Naive thymus-derived CD4-positive, alpha-beta T cell (primary cell): ENCODE data around the gene CXCR6. TPM values are rescaled to one million over a fixed set of nuclear protein-coding genes. Genes with fewer than 3 reads are reported as not detected.

Source experiments
- ATAC-seq: fragments of 150-1000 bp; cut with Tn5 transposase; 2 replicates; pipeline ENCODE4 v1.10.0; 2021; ENCODE audit warnings: mild to moderate bottlenecking, moderate library complexity
- CTCF ChIA-PET: fragments of 350-600 bp; sonication (Branson Sonifier 250); formaldehyde crosslinking; loops from one replicate; lab custom pipeline; 2021; ENCODE audit warnings: antibody characterized with exemption; lab: Charles Lee
- POLR2A ChIA-PET: fragments of 350-600 bp; sonication (Branson Sonifier 250); formaldehyde crosslinking; loops from one replicate; lab custom pipeline; 2021; ENCODE audit warnings: antibody characterized with exemption, inconsistent platforms; lab: Charles Lee
- DNase-seq, 9 donors: peaks; one replicate each; pipeline versions ENCODE4 v3.0.0 to v3.0.0-alpha.2; 2020 to 2022; ENCODE audit warnings: mixed read lengths in 1 of 9
- H3K27ac ChIP-seq: one replicate; pipeline ENCODE4 v1.7.0; 2013; ENCODE audit warnings: mild to moderate bottlenecking, low read depth, low read length, moderate library complexity
- H3K27me3 ChIP-seq, 2 donors: one replicate each; pipeline ENCODE4 v1.7.0; 2013; ENCODE audit warnings: low read length in 2 of 2, mild to moderate bottlenecking in 2 of 2, moderate library complexity in 2 of 2; ENCODE audit not compliant: control insufficient read depth in 2 of 2, insufficient read depth in 2 of 2
- H3K36me3 ChIP-seq, 3 experiments: 1 replicate in 2 of 3; 2 replicates in 1 of 3; pipeline ENCODE4 v1.7.0; 2013; ENCODE audit warnings: low read length in 3 of 3, mild to moderate bottlenecking in 3 of 3, moderate library complexity in 1 of 3; ENCODE audit not compliant: insufficient read depth in 3 of 3, control insufficient read depth in 2 of 3
- H3K4me1 ChIP-seq, 2 donors: one replicate each; pipeline ENCODE4 v1.7.0; 2013; ENCODE audit warnings: low read length in 2 of 2, mild to moderate bottlenecking in 2 of 2, moderate library complexity in 1 of 2; ENCODE audit not compliant: control insufficient read depth in 2 of 2, insufficient read depth in 2 of 2
- H3K4me3 ChIP-seq: 2 replicates; pipeline ENCODE4 v1.7.0; 2013; ENCODE audit warnings: mild to moderate bottlenecking, low read length
- H3K9me3 ChIP-seq, 3 experiments: 1 replicate in 2 of 3; 2 replicates in 1 of 3; pipeline ENCODE4 v1.7.0; 2013; ENCODE audit warnings: low read length in 3 of 3; ENCODE audit not compliant: control insufficient read depth in 2 of 3
- H3K27ac Mint-ChIP-seq, 9 donors: one replicate each; pipeline ENCODE4 v1.8.0; 2020 to 2022; ENCODE audit warnings: mixed read lengths in 9 of 9, mild to moderate bottlenecking in 8 of 9, moderate library complexity in 5 of 9, inconsistent platforms in 2 of 9
- H3K27me3 Mint-ChIP-seq, 5 donors: one replicate each; pipeline ENCODE4 v1.8.0; 2021 to 2022; ENCODE audit warnings: mixed read lengths in 5 of 5, mild to moderate bottlenecking in 1 of 5
- H3K36me3 Mint-ChIP-seq, 5 donors: one replicate each; pipeline ENCODE4 v1.8.0; 2020 to 2022; ENCODE audit warnings: mixed read lengths in 5 of 5, mild to moderate bottlenecking in 3 of 5, inconsistent platforms in 1 of 5
- H3K4me1 Mint-ChIP-seq, 7 donors: one replicate each; pipeline ENCODE4 v1.8.0; 2020 to 2022; ENCODE audit warnings: mixed read lengths in 7 of 7, mild to moderate bottlenecking in 3 of 7, inconsistent platforms in 1 of 7
- H3K4me3 Mint-ChIP-seq, 10 donors: one replicate each; pipeline ENCODE4 v1.8.0; 2020 to 2022; ENCODE audit warnings: mild to moderate bottlenecking in 10 of 10, mixed read lengths in 10 of 10, moderate library complexity in 6 of 10, inconsistent platforms in 2 of 10
- H3K9me3 Mint-ChIP-seq, 11 donors: one replicate each; pipeline ENCODE4 v1.8.0; 2020 to 2022; ENCODE audit warnings: mixed read lengths in 11 of 11, mild to moderate bottlenecking in 4 of 11, inconsistent platforms in 1 of 11, moderate library complexity in 1 of 11
- intact Hi-C, 2 donors: fragments of 100-400 bp; cut with micrococcal nuclease; formaldehyde crosslinking; loops; one replicate each; pipeline ENCODE4 v1.15.1; 2023
- polyA plus RNA-seq, 2 donors: library from polyadenylated mRNA; unstranded; fragments of 300-500 nt; fragmentation: Illumina TruSeq; gene quantifications; one replicate each; pipeline ENCODE4 v1.2.3, GENCODE V29; 2021
- total RNA-seq, 6 experiments: library from RNA in 5 of 6; stranded (reverse) in 5 of 6; gene quantifications; 1 replicate in 5 of 6; 2 replicates in 1 of 6; pipeline ENCODE4 v1.2.3 and lab custom pipeline; 2021 to 2026

Gene CXCR6
- total and polyA plus RNA-seq, 7 experiments from 2014 or later: 0.12 to 33.7 (median 0.23) TPM; not detected in 1

GRCh38 chr3:45976191-45977091, 33.2 kb downstream of the CXCR6 start:
- H3K36me3 Mint-ChIP-seq: peaks cover 17 to 69% (median 47%) of the 10 kb centered on the region in 5 donors
- no peaks in the 10 kb centered on the region for H3K9me3 ChIP-seq
- H3K27me3 Mint-ChIP-seq: no peaks in the 10 kb centered on the region
- H3K4me3 Mint-ChIP-seq: peak overlapping the region; percentile 54 to 79 (median 64)
- POLR2A ChIA-PET: interaction anchor here (0.6 to 3.5 kb wide), 10 partner anchors 9 to 126 kb away, joined by 3 to 14 read pairs (median 4); partner anchors contain the start of gene FYCO1
- no peak overlapping the region for H3K27ac ChIP-seq
- ATAC-seq (peak; percentile 62), DNase-seq (peak in 7 of 9 donors; percentile 24 to 49 (median 34))
- peaks cover 33 to 91% (median 53%) of the 10 kb centered on the region in 7 donors for H3K4me1 Mint-ChIP-seq
- H3K9me3 Mint-ChIP-seq: peaks cover 0 to 3% (median 0%) of the 10 kb centered on the region in 11 donors
- H3K4me1 ChIP-seq: peaks cover 36 to 99% of the 10 kb centered on the region in 2 donors
- H3K4me3 ChIP-seq: no peak overlapping the region
- CTCF ChIA-PET: interaction anchor here (0.7 to 3.9 kb wide), 5 partner anchors 19 to 102 kb away, joined by 3 to 29 read pairs (median 4); no protein-coding TSS in a partner anchor
- peaks cover 4 to 44% (median 12%) of the 10 kb centered on the region in 3 experiments for H3K36me3 ChIP-seq
- no peaks in the 10 kb centered on the region for H3K27me3 ChIP-seq
- intact Hi-C loops: loop anchor here in 1 of 2 donors (1.0 to 2.0 kb wide), 4 partner anchors 19 to 102 kb away; partner anchors contain the start of gene FYCO1
- peak overlapping the region; percentile 65 to 95 (median 81) for H3K27ac Mint-ChIP-seq

DNA sequence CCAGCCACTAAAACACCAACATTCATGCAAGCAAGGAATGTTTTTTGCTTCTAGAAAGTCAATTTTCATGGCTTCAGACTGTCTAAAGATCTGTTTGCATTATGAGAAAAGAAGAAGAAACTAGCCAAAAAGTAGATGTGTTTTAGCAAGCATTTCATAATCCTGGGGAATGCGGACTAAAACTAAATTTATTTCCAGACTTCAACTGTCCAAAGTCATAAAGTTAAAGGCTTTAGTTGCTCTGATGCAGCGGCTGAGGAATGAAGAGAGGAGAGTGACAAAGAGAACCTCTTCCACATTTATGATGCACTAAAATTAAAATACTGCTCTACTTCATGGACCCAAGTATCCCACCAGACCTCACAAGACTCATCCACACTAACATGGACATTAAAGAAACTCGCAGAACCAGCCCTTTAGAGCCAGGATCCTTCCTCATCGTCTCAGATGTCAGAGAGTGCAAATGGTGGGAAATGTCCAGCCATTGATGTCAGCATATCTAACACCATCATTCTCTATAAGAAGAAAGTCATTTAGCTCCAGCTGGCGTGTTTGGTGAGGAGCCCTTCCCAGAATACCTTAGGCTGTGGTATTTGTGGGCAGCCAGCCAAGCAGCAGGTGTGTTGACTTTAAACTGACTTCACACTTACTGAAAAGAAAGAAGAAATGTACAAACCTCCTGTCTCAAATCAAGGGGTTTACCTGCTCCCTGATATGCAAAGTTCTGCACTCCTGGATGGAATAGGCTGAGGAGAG, 34.9 kb downstream of the CXCR6 start:
- Histone ChIP-seq H3K9me3 (no peaks in the 10 kb centered on the region), H3K36me3 (peaks cover 0 to 54% (median 12%) of the 10 kb centered on the region in 3 experiments), H3K4me1 (peaks cover 36 to 92% of the 10 kb centered on the region in 2 donors), H3K27ac (peak overlapping the region; percentile 32), H3K27me3 (no peaks in the 10 kb centered on the region), H3K4me3 (no peak overlapping the region)
- no peaks in the 10 kb centered on the region for H3K27me3 Mint-ChIP-seq
- ATAC-seq (no peak), DNase-seq (peak in 7 of 9 donors; percentile 23 to 57 (median 37))
- peak overlapping the region; percentile 68 to 94 (median 85) for H3K27ac Mint-ChIP-seq
- intact Hi-C loops: loop anchor here in 1 of 2 donors (1.0 to 2.0 kb wide), 3 partner anchors 13 to 35 kb away; partner anchors contain the start of gene CXCR6
- ChIA-PET POLR2A (interaction anchor here (3.5 kb wide), 1 partner anchor 17 kb away, joined by 14 read pairs; the partner anchor contains the start of gene FYCO1), CTCF (interaction anchor here (0.8 to 3.9 kb wide), 4 partner anchors 9 to 100 kb away, joined by 3 to 29 read pairs (median 6); no protein-coding TSS in a partner anchor)
- H3K4me1 Mint-ChIP-seq: peaks cover 30 to 86% (median 53%) of the 10 kb centered on the region in 7 donors
- peaks cover 0 to 3% (median 0%) of the 10 kb centered on the region in 11 donors for H3K9me3 Mint-ChIP-seq
- H3K36me3 Mint-ChIP-seq: peaks cover 21 to 65% (median 37%) of the 10 kb centered on the region in 5 donors
- peak overlapping the region; percentile 43 to 87 (median 70) for H3K4me3 Mint-ChIP-seq

DNA sequence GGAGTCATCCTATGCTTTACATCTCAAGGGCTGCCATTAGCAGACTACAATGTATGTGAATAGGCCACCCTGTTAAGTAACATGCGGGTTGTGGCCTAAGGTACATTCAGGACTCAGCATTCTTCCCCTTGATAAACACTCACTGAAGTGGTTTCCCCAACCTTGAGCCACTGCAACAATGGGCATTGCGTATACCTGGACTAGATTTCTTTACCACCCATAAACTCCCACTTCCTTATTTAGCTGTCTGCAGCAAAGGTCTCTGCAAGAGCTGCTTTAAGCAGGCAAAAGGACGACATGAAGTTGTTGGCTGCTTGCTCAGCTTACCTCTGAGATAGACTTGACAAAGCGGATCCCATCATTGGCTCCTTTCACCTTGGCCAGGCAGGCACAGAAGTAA, 36.1 kb downstream of the CXCR6 start:
- ChIA-PET POLR2A (interaction anchor here (1.3 to 2.4 kb wide), 2 partner anchors 11 to 16 kb away, joined by 4 to 9 read pairs; partner anchors contain the start of gene FYCO1), CTCF (interaction anchor here (0.9 kb wide), 1 partner anchor 40 kb away, joined by 3 read pairs; no protein-coding TSS in a partner anchor)
- Histone ChIP-seq H3K4me3 (no peak overlapping the region), H3K36me3 (peaks cover 6 to 60% (median 12%) of the 10 kb centered on the region in 3 experiments), H3K9me3 (no peaks in the 10 kb centered on the region), H3K4me1 (peaks cover 36 to 80% of the 10 kb centered on the region in 2 donors), H3K27me3 (no peaks in the 10 kb centered on the region), H3K27ac (no peak overlapping the region)
- DNase-seq (no peak), ATAC-seq (no peak)
- Mint-ChIP-seq H3K27ac (peak overlapping the region; percentile 25 to 93 (median 36)), H3K4me1 (peaks cover 29 to 84% (median 53%) of the 10 kb centered on the region in 7 donors), H3K4me3 (peak overlapping the region in 4 of 10 donors; percentile 11 to 66 (median 30)), H3K27me3 (no peaks in the 10 kb centered on the region), H3K9me3 (peaks cover 0 to 3% (median 0%) of the 10 kb centered on the region in 11 donors), H3K36me3 (peaks cover 22 to 66% (median 32%) of the 10 kb centered on the region in 5 donors)
- intact Hi-C loops: loop anchor here in 1 of 2 donors (2.0 kb wide), 1 partner anchor 15 kb away; no protein-coding TSS in a partner anchor

- ChIA-PET CTCF (interaction anchor here (0.6 to 1.1 kb wide), 3 partner anchors 29 to 97 kb away, joined by 3 read pairs; no protein-coding TSS in a partner anchor), POLR2A (interaction anchor here (0.7 to 2.4 kb wide), 3 partner anchors 7 to 15 kb away, joined by 4 to 9 read pairs (median 4); partner anchors contain the start of gene FYCO1)
- peaks cover 0 to 3% (median 0%) of the 10 kb centered on the region in 11 donors for H3K9me3 Mint-ChIP-seq
- no peak overlapping the region for H3K4me3 ChIP-seq
- H3K27me3 ChIP-seq: no peaks in the 10 kb centered on the region
- intact Hi-C loops: no loop called here
- peaks cover 26 to 83% (median 46%) of the 10 kb centered on the region in 7 donors for H3K4me1 Mint-ChIP-seq
- peaks cover 14 to 66% (median 28%) of the 10 kb centered on the region in 5 donors for H3K36me3 Mint-ChIP-seq
- H3K9me3 ChIP-seq: no peaks in the 10 kb centered on the region
- H3K36me3 ChIP-seq: peaks cover 6 to 59% (median 12%) of the 10 kb centered on the region in 3 experiments
- H3K27ac ChIP-seq: no peak overlapping the region
- DNase-seq (no peak), ATAC-seq (no peak)
- H3K27ac Mint-ChIP-seq: peak overlapping the region in 3 of 9 donors; percentile 56 to 93 (median 61)
- H3K4me3 Mint-ChIP-seq: no peak overlapping the region
- no peaks in the 10 kb centered on the region for H3K27me3 Mint-ChIP-seq
- H3K4me1 ChIP-seq: peaks cover 31 to 71% of the 10 kb centered on the region in 2 donors
Observed at GRCh38 chr3:45980229-45980813, 37.1 kb downstream of the CXCR6 start.

DNA sequence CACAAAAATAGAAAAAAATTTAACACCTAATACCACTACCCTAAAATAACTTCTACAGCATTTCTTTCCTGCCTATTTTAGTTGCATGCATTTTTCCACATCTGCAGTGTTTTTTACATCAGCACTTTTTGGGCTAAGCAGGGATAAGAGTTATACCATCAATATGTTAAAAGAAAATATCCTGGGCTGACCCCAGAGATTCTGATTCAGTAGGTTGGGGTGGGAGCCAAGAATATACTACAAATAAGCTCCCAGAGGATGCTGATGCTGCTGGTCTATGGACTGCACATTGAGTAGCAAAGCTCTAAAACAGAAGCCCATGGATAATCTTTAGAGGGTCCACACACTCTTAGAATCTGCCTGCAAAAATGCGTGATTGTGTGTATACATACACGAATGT, 37.6 kb downstream of the CXCR6 start:
- H3K27me3 Mint-ChIP-seq: no peaks in the 10 kb centered on the region
- no peak overlapping the region for H3K4me3 ChIP-seq
- H3K36me3 Mint-ChIP-seq: peaks cover 11 to 61% (median 24%) of the 10 kb centered on the region in 5 donors
- no peaks in the 10 kb centered on the region for H3K9me3 ChIP-seq
- no peak overlapping the region for H3K27ac ChIP-seq
- DNase-seq: no peak
- H3K27me3 ChIP-seq: no peaks in the 10 kb centered on the region
- peaks cover 0 to 3% (median 0%) of the 10 kb centered on the region in 11 donors for H3K9me3 Mint-ChIP-seq
- peak overlapping the region in 2 of 9 donors; percentile 55 to 80 for H3K27ac Mint-ChIP-seq
- ATAC-seq: no peak
- ChIA-PET POLR2A (interaction anchor here (0.5 to 2.4 kb wide), 3 partner anchors 8 to 287 kb away, joined by 3 to 9 read pairs (median 4); partner anchors contain the start of gene FYCO1), CTCF (interaction anchor here (1.1 kb wide), 1 partner anchor 29 kb away, joined by 3 read pairs; no protein-coding TSS in a partner anchor)
- H3K4me1 ChIP-seq: peaks cover 26 to 66% of the 10 kb centered on the region in 2 donors
- intact Hi-C loops: no loop called here
- H3K36me3 ChIP-seq: peaks cover 6 to 63% (median 12%) of the 10 kb centered on the region in 3 experiments
- peaks cover 23 to 80% (median 41%) of the 10 kb centered on the region in 7 donors for H3K4me1 Mint-ChIP-seq
- H3K4me3 Mint-ChIP-seq: peak overlapping the region in 1 of 10 donors; percentile 35
